GM21526 (cell line): ENCODE data around the gene CFAP43.

Experiments used
- ATAC-seq: cut with Tn5 transposase; IDR thresholded peaks from one replicate; pipeline ENCODE4 v1.9.1; 2021; ENCODE audit warnings: moderate library complexity; ENCODE audit not compliant: unreplicated experiment, low FRiP score

CFAP43 gene

GRCh38 chr10:104150139-104150538 is 82.0 kb downstream of the CFAP43 start:
- no peak for ATAC-seq

GRCh38 chr10:104146882-104147281 is 85.3 kb downstream of the CFAP43 start:
- no peak for ATAC-seq

DNA sequence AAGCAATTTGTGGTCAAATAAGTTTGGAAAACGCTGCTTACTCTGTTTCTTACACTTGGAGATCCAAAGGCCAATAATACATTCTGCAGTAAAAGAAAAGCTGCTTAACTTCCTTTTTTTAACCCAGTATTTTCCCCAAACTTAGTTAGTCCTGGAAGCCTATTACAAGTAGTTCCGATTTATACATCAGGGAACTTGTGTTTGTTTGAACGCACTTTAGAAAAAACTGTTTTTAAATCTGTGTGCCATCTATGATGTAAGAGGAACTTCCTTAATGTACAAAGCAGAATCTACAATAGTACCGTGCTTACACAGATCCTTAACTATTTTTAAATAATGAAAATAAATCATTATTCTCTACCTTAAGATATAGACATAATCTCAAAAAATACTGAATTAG is 87.2 kb downstream of the CFAP43 start:
- ATAC-seq, result no peak

DNA sequence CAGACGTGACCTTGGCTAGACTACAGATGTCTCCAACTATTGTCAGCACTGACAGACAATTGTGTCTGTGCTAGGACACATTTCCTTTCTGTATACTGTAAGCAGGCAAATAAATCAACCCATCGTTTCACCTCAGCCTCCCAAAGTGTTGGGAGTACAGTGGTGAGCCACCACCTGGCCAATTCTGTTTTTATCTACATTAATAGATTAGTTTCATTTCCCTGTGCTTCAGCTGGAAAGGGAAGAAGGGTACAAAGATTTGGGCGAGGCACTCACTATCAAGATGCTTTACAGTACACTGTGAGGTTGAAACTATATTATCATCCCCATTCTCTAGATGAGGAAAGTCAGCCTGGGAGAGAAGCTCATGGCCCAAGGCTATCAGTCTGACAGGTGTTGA is 88.3 kb downstream of the CFAP43 start:
- no peak for ATAC-seq

- ATAC-seq, result no peak
These were observed 90.1 kb downstream of the CFAP43 start for GRCh38 chr10:104142081-104142480.

- no peak for ATAC-seq
These were observed 92.9 kb downstream of the CFAP43 start for GRCh38 chr10:104139221-104139620.

DNA sequence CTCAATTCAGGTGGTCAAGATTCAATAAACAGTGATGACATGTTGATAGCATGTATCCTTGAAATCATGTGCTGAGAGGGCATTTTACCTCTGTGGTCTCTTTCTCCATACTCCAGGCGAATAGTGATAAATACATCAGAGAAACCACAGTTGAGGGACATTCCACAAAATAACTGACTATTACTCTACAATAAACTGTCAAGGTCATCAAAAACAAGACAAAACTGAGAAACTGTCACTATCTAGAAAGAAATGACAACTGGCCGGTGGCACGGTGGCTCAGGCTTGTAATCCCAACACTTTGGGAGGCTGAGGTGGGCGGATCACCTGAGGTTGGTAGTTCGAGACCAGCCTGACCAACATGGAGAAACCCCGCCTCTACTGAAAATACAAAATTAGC is 94.0 kb downstream of the CFAP43 start:
- ATAC-seq, result no peak

GRCh38 chr10:104130041-104130440 is 102.1 kb downstream of the CFAP43 start:
- no peak for ATAC-seq

DNA sequence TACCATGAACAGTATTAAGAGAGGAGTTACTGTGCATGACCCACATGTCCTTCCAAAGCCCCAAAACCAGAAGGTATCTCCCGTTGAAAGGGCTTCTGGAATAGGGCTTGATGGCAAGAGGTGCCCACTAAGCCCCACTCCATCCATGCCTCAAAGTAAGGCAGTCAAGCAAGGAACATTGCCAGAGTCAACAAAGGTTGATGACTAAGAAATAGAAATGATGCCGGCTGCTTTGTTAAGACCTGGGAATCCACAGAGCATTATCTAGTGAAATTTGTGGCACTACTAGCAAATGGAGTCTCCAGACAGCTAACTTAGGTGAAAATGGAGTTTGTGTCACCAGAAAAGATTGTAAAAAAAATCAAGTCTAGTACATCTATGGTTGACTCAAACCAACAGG is 104.0 kb downstream of the CFAP43 start:
- ATAC-seq, result no peak

DNA sequence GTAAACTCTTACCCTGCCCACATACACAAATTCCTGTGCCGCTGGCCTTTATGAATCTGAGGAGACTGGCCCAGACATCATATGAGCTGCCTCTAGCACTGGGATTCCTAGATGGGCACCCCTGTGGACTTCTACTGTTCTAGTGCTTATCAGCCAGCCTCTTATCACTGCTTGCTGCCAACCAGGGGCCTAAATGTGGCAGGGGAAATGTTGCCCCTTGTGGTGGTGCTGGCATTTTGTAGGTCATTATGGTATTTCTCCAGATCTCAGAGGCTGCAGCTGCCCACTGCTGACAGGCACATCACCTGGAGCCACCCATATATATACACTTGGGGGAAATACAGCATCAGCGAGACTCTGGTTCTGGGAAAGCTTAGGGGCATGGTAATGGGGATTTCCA is 104.8 kb downstream of the CFAP43 start:
- no peak for ATAC-seq

DNA sequence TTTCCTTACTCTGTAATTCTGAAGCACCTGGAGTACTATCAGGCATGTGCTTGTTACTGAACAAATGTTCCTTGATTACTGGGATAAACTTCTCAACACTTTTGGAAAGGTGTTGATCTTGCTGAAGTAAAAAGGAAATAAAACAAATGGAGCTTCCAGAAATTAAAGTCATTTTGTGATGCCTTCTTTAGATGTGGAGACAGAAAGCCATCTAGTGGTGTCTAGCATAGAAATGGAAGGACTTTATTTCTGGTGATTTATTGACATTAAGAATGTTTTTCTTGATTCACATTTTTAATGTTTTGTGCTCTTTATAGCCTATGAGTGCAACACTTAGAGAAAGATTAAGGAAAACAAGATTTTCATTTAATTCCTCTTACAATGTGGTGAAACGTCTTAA is 108.8 kb downstream of the CFAP43 start:
- ATAC-seq, result no peak

GRCh38 chr10:104122225-104123107 is 109.7 kb downstream of the CFAP43 start:
- peak; percentile 4 for ATAC-seq

GRCh38 chr10:104121485-104122224 is 110.5 kb downstream of the CFAP43 start, which contains the start of gene SFR1:
SFR1 (plus strand) TSS chr10:104122171; CDS start chr10:104122184, 13 bp downstream.
- peak; percentile 90 for ATAC-seq

- peak; percentile 32 for ATAC-seq
These were observed 111.2 kb downstream of the CFAP43 start for GRCh38 chr10:104120903-104121484.

DNA sequence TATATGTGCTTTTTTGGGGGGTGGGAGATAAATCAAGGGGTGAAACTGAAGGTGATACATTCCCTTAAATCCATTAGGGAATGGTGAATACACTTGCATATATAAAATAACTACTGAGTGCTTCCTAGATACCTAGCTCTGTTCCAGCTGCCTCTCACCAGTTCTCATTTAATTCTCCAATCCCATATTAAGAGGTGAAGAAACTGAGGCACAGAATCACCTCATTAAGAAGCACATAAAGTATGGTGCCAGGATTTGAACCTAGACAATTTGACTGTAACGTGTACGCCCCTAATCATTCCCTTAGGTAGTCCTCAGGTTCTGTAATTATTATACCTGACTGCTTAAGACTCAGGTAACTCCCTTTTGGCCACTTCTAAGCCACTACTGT is 111.7 kb downstream of the CFAP43 start:
- ATAC-seq, result no peak

DNA sequence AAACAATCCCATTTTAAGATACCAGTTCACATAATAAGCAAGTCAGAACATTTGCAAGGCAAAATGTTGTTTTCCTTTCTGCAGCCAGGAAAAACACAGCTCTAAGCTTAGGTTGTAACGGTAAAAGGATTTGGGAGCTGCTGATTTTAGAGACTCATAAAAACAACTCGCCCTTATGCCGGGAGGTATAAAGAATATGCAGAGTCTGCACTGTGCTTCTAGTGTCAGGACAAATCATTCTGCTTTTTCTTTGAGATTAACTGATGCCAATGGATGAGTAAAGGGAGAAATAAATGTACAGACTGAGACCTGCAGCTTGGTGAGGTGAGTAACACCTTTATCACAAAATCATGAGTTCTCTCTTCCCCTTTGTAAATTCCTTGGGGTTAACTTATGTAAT is 112.2 kb downstream of the CFAP43 start:
- ATAC-seq, result no peak

DNA sequence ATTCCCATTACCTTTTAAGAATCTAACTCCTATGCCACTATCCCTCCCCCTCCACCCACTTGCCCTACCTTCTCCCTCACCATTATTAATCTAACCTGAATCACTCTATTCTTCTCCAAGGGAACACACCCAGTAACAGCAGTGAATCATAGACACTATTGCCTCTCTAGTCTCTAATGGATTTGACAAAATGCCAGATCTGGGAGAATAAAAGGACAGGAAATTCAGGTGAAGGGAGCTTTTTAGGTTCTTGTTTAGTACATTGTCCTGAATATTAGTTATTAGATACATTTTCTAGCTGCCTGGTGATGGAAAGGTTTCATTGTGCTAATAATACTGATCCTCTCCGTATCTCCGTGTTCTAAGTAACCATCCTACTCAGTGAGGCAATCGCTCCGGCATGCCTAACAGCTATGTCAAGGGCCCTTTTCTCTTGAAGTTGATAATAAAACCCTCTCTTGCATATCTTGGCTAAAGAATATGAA is 114.3 kb downstream of the CFAP43 start:
- ATAC-seq, result no peak

DNA sequence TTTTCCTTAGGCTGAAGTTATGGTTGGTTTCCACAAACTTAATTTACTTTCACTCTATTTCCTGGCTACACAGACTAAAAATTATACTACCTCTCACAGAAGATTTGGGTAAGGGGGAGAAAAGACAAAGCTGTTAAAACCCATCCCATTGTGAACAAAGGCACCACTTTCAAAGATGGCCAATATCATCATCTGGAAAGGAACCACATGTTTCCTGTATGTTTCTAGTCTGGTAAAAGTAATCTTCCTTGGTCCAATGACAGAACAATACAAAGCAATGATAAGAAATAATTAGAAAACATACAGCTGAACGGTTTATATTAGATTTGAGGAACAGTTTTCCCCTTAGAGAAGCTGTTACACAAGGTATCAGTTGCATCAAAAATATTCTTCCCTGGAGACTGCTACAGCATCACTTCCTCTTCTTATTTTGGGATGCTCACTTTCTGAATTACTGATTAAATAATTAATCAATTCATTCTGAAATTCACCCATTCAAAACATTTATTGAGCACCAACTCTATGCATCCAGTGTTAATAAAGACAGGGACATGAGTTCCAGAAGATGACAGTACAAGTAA is 118.7 kb downstream of the CFAP43 start:
- no peak for ATAC-seq

DNA sequence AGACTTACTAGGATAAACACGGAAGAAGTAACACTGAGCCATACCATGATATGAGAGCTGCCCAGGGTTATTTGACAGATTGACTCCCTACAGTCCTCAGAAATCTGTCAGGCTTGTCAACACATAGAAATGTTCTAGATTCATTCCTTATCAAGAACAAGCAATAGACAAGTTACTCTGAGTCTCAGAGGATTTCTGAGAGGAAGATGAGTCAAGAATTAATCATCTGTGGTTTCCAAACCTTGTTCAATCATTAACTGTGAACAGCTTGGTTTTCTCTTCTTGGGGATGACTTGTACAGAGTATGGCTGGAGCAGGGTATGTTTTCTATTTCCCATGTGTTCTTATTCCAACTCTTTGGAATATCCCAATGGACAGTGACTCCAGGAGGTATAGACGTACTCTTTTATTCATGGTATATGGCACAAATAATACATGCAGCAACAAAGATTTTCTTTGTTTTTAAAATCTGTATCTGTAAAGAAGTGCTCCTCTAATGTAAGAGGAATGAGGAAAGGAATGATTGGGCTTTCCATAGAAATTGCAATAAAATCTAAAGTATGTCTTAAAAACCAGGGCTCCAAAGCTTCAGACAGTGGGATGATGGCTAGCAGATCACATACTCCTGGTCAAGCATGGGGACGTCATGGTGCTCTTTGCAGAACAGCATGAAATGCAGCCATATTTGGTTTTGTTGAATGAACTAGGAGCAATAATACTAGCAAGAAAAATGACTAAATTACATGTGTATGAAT is 122.1 kb downstream of the CFAP43 start:
- ATAC-seq, result no peak

- no peak for ATAC-seq
These were observed 127.2 kb downstream of the CFAP43 start for GRCh38 chr10:104104926-104105325.
